SK-N-SH treated with all-trans-retinoic acid at 6 μM for 48 hours (cell line): ENCODE results near the gene RTN1.

Experiments used
- ATAC-seq: fragments of 200-7000 bp; cut with Tn5 transposase; 3 replicates; pipeline ENCODE4 v1.9.1; 2020; ENCODE audit warnings: mild to moderate bottlenecking, moderate library complexity
- ARNTL ChIP-seq: fragments of 450-650 bp; formaldehyde crosslinking; IDR thresholded peaks from 2 replicates; pipeline ENCODE4 v1.5.0; 2020; ENCODE audit warnings: low read depth, mild to moderate bottlenecking, moderate library complexity, borderline replicate concordance
- BACH2 ChIP-seq: fragments of 250-450 bp; sonication (Bioruptor Pico); IDR thresholded peaks from 2 replicates; pipeline ENCODE4 v1.9.0; 2021; ENCODE audit warnings: mild to moderate bottlenecking, borderline replicate concordance
- CSDC2 ChIP-seq: fragments of 250-450 bp; sonication (Bioruptor Pico); IDR thresholded peaks from 2 replicates; pipeline ENCODE4 v1.5.0; 2020; ENCODE audit warnings: mild to moderate bottlenecking, moderate library complexity
- ESRRG ChIP-seq: fragments of 250-450 bp; sonication (Bioruptor Pico); IDR thresholded peaks from 2 replicates; pipeline ENCODE4 v1.6.1; 2021; ENCODE audit warnings: mild to moderate bottlenecking
- GLIS3 ChIP-seq: fragments of 250-450 bp; sonication (Bioruptor Pico); IDR thresholded peaks from 2 replicates; pipeline ENCODE4 v1.5.0; 2020; ENCODE audit warnings: mild to moderate bottlenecking, moderate library complexity
- OSR1 ChIP-seq: fragments of 250-450 bp; sonication (Bioruptor Pico); IDR thresholded peaks from 2 replicates; pipeline ENCODE4 v1.8.0; 2022; ENCODE audit warnings: moderate library complexity, mild to moderate bottlenecking, inconsistent platforms
- PPARA ChIP-seq: fragments of 250-450 bp; sonication (Bioruptor Pico); IDR thresholded peaks from 2 replicates; pipeline ENCODE4 v1.5.0; 2020; ENCODE audit warnings: mild to moderate bottlenecking, borderline replicate concordance
- RARB ChIP-seq: fragments of 250-450 bp; sonication (Bioruptor Pico); IDR thresholded peaks from 2 replicates; pipeline ENCODE4 v1.8.0; 2021; ENCODE audit warnings: mild to moderate bottlenecking, moderate library complexity
- SNAI2 ChIP-seq: fragments of 250-450 bp; sonication (Bioruptor Pico); IDR thresholded peaks from 2 replicates; pipeline ENCODE4 v1.5.0; 2020; ENCODE audit warnings: mild to moderate bottlenecking, moderate library complexity
- ZC3H10 ChIP-seq: fragments of 250-450 bp; sonication (Bioruptor Pico); IDR thresholded peaks from 2 replicates; pipeline ENCODE4 v1.5.1; 2021; ENCODE audit warnings: mild to moderate bottlenecking, moderate library complexity
- ZNF70 ChIP-seq: fragments of 450-650 bp; formaldehyde crosslinking; IDR thresholded peaks from 2 replicates; pipeline ENCODE4 v1.5.0; 2020; ENCODE audit warnings: mild to moderate bottlenecking, moderate library complexity
- TF ChIP-seq, protein P1 (sequence below): fragments of 250-450 bp; sonication (Bioruptor Pico); IDR thresholded peaks from 2 replicates; pipeline ENCODE4 v1.8.0; 2021; ENCODE audit warnings: low read depth, mild to moderate bottlenecking, moderate library complexity, borderline replicate concordance
- TF ChIP-seq, protein P2 (sequence below): fragments of 250-450 bp; sonication (Bioruptor Pico); IDR thresholded peaks from 2 replicates; pipeline ENCODE4 v1.5.0; 2020; ENCODE audit warnings: mild to moderate bottlenecking, moderate library complexity
- TF ChIP-seq, protein P3 (sequence below): fragments of 250-450 bp; sonication (Bioruptor Pico); IDR thresholded peaks from 2 replicates; pipeline ENCODE4 v1.5.1; 2020; ENCODE audit warnings: low read depth, mild to moderate bottlenecking, moderate library complexity
- TF ChIP-seq, protein P4 (sequence below): fragments of 250-450 bp; sonication (Bioruptor Pico); IDR thresholded peaks from 2 replicates; pipeline ENCODE4 v1.5.1; 2021; ENCODE audit warnings: mild to moderate bottlenecking, moderate library complexity

The RTN1 gene

DNA sequence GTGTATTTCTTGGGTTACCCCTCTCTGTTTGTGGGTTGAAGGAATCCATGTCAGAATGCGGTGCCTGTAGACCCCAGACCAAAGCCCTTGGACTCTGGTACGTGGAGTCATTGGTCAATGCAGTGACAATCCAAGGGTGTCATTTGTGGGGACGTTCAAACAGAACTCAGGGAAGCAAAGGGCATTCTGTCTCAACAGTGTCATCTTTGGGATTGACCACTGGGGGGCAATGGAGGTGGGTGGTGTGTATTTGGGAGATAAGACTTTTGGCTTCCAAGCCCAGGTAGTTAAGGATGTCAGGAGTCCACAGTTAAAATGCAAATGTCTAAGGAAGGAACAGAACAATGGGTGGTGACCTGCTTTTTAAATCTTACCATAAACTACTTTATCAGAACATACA, 239.3 kb downstream of the RTN1 start:
- 0 out of 3 replicates have a peak, but pooled peaks have one; percentile 19 for ATAC-seq
- no peak for TF ChIP-seq BACH2 (CRISPR knock-in tag)

- TF ChIP-seq CSDC2: no peak
- no peak for TF ChIP-seq RARB (CRISPR knock-in tag)
- TF ChIP-seq ESRRG: peak; percentile 27; the same call in 1 of the 2 replicates
- TF ChIP-seq BACH2 (CRISPR knock-in tag): no peak
- no peak for TF ChIP-seq ARNTL
- peak; percentile 86 for ATAC-seq
Observed at GRCh38 chr14:59630288-59630963, 240.2 kb downstream of the RTN1 start.

GRCh38 chr14:59629444-59630287, 240.9 kb downstream of the RTN1 start:
- TF ChIP-seq, protein P1, sequence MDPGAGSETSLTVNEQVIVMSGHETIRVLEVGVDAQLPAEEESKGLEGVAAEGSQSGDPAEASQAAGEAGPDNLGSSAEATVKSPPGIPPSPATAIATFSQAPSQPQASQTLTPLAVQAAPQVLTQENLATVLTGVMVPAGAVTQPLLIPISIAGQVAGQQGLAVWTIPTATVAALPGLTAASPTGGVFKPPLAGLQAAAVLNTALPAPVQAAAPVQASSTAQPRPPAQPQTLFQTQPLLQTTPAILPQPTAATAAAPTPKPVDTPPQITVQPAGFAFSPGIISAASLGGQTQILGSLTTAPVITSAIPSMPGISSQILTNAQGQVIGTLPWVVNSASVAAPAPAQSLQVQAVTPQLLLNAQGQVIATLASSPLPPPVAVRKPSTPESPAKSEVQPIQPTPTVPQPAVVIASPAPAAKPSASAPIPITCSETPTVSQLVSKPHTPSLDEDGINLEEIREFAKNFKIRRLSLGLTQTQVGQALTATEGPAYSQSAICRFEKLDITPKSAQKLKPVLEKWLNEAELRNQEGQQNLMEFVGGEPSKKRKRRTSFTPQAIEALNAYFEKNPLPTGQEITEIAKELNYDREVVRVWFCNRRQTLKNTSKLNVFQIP: no peak
- TF ChIP-seq ZNF70 (CRISPR knock-in tag) (no peak), GLIS3 (CRISPR knock-in tag) (no peak)
- ATAC-seq: no peak; the same call in 2 of the 3 replicates

DNA sequence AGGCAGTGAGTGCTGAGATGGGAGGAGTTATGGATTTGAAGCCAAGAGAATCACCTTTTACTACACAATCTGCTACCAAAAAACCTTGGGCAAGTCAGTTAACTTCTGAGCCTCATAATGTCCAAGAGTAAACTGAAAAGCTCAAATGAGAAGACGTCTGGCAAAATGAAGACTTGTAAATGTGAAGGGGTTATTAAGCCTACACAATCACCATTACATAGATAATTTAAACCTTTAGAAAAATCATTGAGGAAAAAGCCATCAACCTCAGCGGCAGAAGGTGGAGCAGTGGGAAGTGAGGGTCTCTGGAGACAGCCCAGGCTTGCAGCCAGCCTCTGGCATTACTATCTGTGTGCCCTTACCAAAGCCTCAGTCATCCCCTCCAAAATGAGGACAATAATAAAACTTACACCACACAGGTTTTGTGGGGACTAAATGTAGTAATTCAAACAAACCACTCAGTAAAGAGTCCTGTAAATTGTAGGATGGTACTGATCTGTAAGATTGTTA, 243.5 kb downstream of the RTN1 start:
- ATAC-seq: no peak
- TF ChIP-seq PPARA (CRISPR knock-in tag) (no peak), SNAI2 (CRISPR knock-in tag) (no peak), BACH2 (CRISPR knock-in tag) (no peak)

DNA sequence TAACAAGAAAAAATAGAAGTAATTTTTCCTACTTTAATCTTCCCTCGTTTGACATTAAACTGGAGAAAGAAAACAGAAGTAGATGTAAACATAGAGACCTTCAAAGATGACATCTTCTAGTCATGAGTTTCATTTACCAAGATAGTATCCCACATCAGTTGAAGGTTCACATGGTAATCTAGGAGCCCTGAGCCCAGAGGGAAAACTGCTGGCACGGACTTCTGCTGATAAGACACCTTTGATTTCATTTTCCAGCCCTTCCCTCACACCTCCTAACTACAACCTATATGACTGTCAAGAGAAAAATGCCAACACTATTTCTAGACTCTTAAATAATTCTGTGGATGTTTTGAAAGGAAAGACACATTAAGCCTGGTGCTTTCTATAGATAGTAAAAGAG, 247.9 kb downstream of the RTN1 start:
- no peak for TF ChIP-seq CSDC2
- TF ChIP-seq, protein P2, sequence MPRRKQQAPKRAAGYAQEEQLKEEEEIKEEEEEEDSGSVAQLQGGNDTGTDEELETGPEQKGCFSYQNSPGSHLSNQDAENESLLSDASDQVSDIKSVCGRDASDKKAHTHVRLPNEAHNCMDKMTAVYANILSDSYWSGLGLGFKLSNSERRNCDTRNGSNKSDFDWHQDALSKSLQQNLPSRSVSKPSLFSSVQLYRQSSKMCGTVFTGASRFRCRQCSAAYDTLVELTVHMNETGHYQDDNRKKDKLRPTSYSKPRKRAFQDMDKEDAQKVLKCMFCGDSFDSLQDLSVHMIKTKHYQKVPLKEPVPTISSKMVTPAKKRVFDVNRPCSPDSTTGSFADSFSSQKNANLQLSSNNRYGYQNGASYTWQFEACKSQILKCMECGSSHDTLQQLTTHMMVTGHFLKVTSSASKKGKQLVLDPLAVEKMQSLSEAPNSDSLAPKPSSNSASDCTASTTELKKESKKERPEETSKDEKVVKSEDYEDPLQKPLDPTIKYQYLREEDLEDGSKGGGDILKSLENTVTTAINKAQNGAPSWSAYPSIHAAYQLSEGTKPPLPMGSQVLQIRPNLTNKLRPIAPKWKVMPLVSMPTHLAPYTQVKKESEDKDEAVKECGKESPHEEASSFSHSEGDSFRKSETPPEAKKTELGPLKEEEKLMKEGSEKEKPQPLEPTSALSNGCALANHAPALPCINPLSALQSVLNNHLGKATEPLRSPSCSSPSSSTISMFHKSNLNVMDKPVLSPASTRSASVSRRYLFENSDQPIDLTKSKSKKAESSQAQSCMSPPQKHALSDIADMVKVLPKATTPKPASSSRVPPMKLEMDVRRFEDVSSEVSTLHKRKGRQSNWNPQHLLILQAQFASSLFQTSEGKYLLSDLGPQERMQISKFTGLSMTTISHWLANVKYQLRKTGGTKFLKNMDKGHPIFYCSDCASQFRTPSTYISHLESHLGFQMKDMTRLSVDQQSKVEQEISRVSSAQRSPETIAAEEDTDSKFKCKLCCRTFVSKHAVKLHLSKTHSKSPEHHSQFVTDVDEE (CRISPR knock-in tag): no peak
- no peak for TF ChIP-seq OSR1 (CRISPR knock-in tag)
- TF ChIP-seq, protein P1: no peak
- TF ChIP-seq, protein P3, sequence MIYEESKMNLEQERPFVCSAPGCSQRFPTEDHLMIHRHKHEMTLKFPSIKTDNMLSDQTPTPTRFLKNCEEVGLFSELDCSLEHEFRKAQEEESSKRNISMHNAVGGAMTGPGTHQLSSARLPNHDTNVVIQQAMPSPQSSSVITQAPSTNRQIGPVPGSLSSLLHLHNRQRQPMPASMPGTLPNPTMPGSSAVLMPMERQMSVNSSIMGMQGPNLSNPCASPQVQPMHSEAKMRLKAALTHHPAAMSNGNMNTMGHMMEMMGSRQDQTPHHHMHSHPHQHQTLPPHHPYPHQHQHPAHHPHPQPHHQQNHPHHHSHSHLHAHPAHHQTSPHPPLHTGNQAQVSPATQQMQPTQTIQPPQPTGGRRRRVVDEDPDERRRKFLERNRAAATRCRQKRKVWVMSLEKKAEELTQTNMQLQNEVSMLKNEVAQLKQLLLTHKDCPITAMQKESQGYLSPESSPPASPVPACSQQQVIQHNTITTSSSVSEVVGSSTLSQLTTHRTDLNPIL (CRISPR knock-in tag): no peak
- no peak for TF ChIP-seq ZNF70 (CRISPR knock-in tag)
- no peak for TF ChIP-seq ZC3H10 (CRISPR knock-in tag)
- no peak for ATAC-seq

DNA sequence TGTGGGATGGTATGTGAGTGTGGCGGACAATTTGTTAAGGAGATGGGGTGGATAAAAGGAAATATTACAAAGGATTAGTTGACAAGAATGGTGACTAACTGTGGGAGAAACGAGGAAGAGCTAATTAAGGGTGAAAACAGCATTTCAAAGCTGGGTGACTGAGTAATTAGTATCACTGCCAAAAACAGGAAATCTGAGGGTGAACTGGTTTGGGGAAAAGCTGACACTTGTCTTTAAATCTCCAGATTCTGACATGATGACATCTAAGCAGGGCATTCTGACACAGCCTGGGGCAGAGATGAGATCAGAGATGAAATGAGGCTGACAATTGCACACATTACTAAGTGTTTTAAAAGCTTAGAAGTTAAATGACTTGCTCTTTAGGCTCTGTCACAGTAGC, 251.5 kb downstream of the RTN1 start:
- TF ChIP-seq, protein P4, sequence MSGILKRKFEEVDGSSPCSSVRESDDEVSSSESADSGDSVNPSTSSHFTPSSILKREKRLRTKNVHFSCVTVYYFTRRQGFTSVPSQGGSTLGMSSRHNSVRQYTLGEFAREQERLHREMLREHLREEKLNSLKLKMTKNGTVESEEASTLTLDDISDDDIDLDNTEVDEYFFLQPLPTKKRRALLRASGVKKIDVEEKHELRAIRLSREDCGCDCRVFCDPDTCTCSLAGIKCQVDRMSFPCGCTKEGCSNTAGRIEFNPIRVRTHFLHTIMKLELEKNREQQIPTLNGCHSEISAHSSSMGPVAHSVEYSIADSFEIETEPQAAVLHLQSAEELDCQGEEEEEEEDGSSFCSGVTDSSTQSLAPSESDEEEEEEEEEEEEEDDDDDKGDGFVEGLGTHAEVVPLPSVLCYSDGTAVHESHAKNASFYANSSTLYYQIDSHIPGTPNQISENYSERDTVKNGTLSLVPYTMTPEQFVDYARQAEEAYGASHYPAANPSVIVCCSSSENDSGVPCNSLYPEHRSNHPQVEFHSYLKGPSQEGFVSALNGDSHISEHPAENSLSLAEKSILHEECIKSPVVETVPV: no peak
- TF ChIP-seq ZC3H10 (CRISPR knock-in tag): no peak
- no peak for ATAC-seq
